SK-N-SH (cell line): ENCODE data around the gene FLRT2. TPM values are rescaled to one million over a fixed set of nuclear protein-coding genes. Genes with fewer than 3 reads are reported as not detected.

Experiments used
- CTCF ChIA-PET: fragments of 300-600, 350-600 bp; formaldehyde crosslinking; extraction: SDS; loops from one replicate; lab custom pipeline; 2021; lab: Yijun Ruan, JAX
- POLR2A ChIA-PET: fragments of 350-600 bp; sonication (Branson Sonifier 250); formaldehyde crosslinking; extraction: SDS; loops from one replicate; lab custom pipeline; 2020; ENCODE audit warnings: antibody characterized with exemption, inconsistent platforms; lab: Yijun Ruan, JAX
- DNase-seq: peaks from one replicate; pipeline ENCODE4 v3.0.0; 2012
- H2AFZ ChIP-seq: fragments of 200-600 bp; sonication (generic); 2 replicates; pipeline ENCODE4 v1.8.1; 2016; ENCODE audit warnings: antibody characterized with exemption, mild to moderate bottlenecking, low read depth
- H3F3A ChIP-seq: fragments of 200-600 bp; sonication (generic); replicated peaks from 2 replicates; pipeline ENCODE3; 2016; ENCODE audit warnings: antibody characterized with exemption, mild to moderate bottlenecking; ENCODE audit not compliant: insufficient read depth
- H3K27ac ChIP-seq, 2 experiments: fragments of 200-500 bp in 1 of 2; fragments of 200-600 bp in 1 of 2; sonication (Bioruptor generic) in 1 of 2; sonication (generic), shearing (Covaris generic) in 1 of 2; 2 replicates each; pipeline versions ENCODE4 v1.5.1 to v1.6.1; 2014 to 2016; ENCODE audit warnings: low read depth in 2 of 2, inconsistent platforms in 1 of 2, low read length in 1 of 2, mild to moderate bottlenecking in 1 of 2, mixed read lengths in 1 of 2
- H3K27me3 ChIP-seq: fragments of 200-600 bp; sonication (generic), shearing (Covaris generic); 2 replicates; pipeline ENCODE4 v1.6.1; 2016; ENCODE audit warnings: mixed run types; ENCODE audit not compliant: insufficient read depth
- H3K36me3 ChIP-seq, 2 experiments: fragments of 200-500 bp in 1 of 2; fragments of 200-600 bp in 1 of 2; sonication (Bioruptor generic) in 1 of 2; sonication (generic) in 1 of 2; replicated peaks in 1 of 2; 2 replicates each; pipeline versions ENCODE3 to v1.5.1; 2014 to 2016; ENCODE audit warnings: low read length in 1 of 2, mild to moderate bottlenecking in 1 of 2; ENCODE audit not compliant: insufficient read depth in 2 of 2, control insufficient read depth in 1 of 2
- H3K4me1 ChIP-seq, 2 experiments: fragments of 200-500 bp in 1 of 2; fragments of 200-600 bp in 1 of 2; sonication (Bioruptor generic) in 1 of 2; sonication (generic), shearing (Covaris generic) in 1 of 2; 2 replicates each; pipeline versions ENCODE4 v1.5.1 to v1.6.1; 2014 to 2016; ENCODE audit warnings: low read depth in 1 of 2, low read length in 1 of 2, mixed run types in 1 of 2; ENCODE audit not compliant: insufficient read depth in 2 of 2, control insufficient read depth in 1 of 2
- H3K4me2 ChIP-seq: fragments of 200-600 bp; sonication (generic), shearing (Covaris generic); 2 replicates; pipeline ENCODE4 v1.6.1; 2017; ENCODE audit warnings: mixed run types
- H3K4me3 ChIP-seq, 2 experiments: fragments of 200-500 bp in 1 of 2; fragments of 200-600 bp in 1 of 2; sonication (Bioruptor generic) in 1 of 2; sonication (generic), shearing (Covaris generic) in 1 of 2; 2 replicates each; pipeline versions ENCODE4 v1.5.1 to v1.8.1; 2014 to 2016; ENCODE audit warnings: low read depth in 2 of 2, inconsistent platforms in 1 of 2, low read length in 1 of 2, mild to moderate bottlenecking in 1 of 2, mixed read lengths in 1 of 2, moderate library complexity in 1 of 2
- H3K79me2 ChIP-seq: fragments of 200-600 bp; sonication (generic); 2 replicates; pipeline ENCODE4 v1.8.1; 2017; ENCODE audit warnings: mild to moderate bottlenecking; ENCODE audit not compliant: insufficient read depth
- H3K9ac ChIP-seq: fragments of 200-600 bp; sonication (generic); 2 replicates; pipeline ENCODE4 v1.6.1; 2017; ENCODE audit warnings: mixed run types
- H3K9me2 ChIP-seq: fragments of 200-600 bp; sonication (generic); 2 replicates; pipeline ENCODE4 v1.6.1; 2017; ENCODE audit warnings: mixed run types
- H3K9me3 ChIP-seq: fragments of 200-600 bp; sonication (generic); 2 replicates; pipeline ENCODE4 v1.6.1; 2017; ENCODE audit warnings: mixed run types, mild to moderate bottlenecking, moderate library complexity
- H4K20me1 ChIP-seq: fragments of 200-600 bp; sonication (generic); 2 replicates; pipeline ENCODE4 v1.6.1; 2017; ENCODE audit warnings: mild to moderate bottlenecking, mixed run types; ENCODE audit not compliant: insufficient read depth
- CHD2 ChIP-seq: fragments of 150-350 bp; IDR thresholded peaks from 2 replicates; pipeline ENCODE4 v1.6.1; 2018; ENCODE audit warnings: low read length; ENCODE audit not compliant: partially characterized antibody
- CTCF ChIP-seq: fragments of 200-600 bp; sonication (generic); IDR thresholded peaks from 2 replicates; pipeline ENCODE4 v1.6.1; 2017; ENCODE audit warnings: antibody characterized with exemption, mild to moderate bottlenecking, moderate library complexity
- EP300 ChIP-seq, 2 experiments: IDR thresholded peaks; 2 replicates each; pipeline versions ENCODE4 v1.4.0 to v1.6.1; 2012; ENCODE audit warnings: borderline replicate concordance in 1 of 2, low read depth in 1 of 2, low read length in 1 of 2
- FOXJ3 ChIP-seq: sonication (generic); formaldehyde crosslinking; IDR thresholded peaks from 2 replicates; pipeline ENCODE4 v1.5.1; 2020; ENCODE audit warnings: mild to moderate bottlenecking, missing genetic modification reagents
- FOXM1 ChIP-seq: IDR thresholded peaks from 2 replicates; pipeline ENCODE4 v1.4.0; 2012; ENCODE audit warnings: low read depth, mild to moderate bottlenecking
- GATA2 ChIP-seq: sonication (generic); formaldehyde crosslinking; IDR thresholded peaks from 2 replicates; pipeline ENCODE4 v1.5.0; 2020; ENCODE audit warnings: mild to moderate bottlenecking, missing genetic modification reagents
- JUND ChIP-seq: IDR thresholded peaks from 2 replicates; pipeline ENCODE4 v1.4.0; 2012
- MEF2A ChIP-seq: IDR thresholded peaks from 2 replicates; pipeline ENCODE4 v1.4.0; 2012; ENCODE audit warnings: low read depth, borderline replicate concordance
- MXI1 ChIP-seq: IDR thresholded peaks from 2 replicates; pipeline ENCODE4 v1.6.1; 2012; ENCODE audit warnings: mild to moderate bottlenecking, low read depth, low read length, improper control_type of control experiment
- NFIC ChIP-seq: IDR thresholded peaks from 2 replicates; pipeline ENCODE4 v1.4.0; 2012; ENCODE audit warnings: borderline replicate concordance
- PBX3 ChIP-seq: IDR thresholded peaks from 2 replicates; pipeline ENCODE4; 2012
- POLR2AphosphoS5 ChIP-seq: IDR thresholded peaks from 2 replicates; pipeline ENCODE4 v1.6.1; 2012; ENCODE audit warnings: low read depth, low read length
- RFX5 ChIP-seq: IDR thresholded peaks from 2 replicates; pipeline ENCODE4 v1.6.1; 2012; ENCODE audit warnings: mild to moderate bottlenecking, improper control_type of control experiment, low read length
- RXRA ChIP-seq: IDR thresholded peaks from 2 replicates; pipeline ENCODE4 v1.4.0; 2012; ENCODE audit warnings: low read depth, mild to moderate bottlenecking, borderline replicate concordance
- SMC3 ChIP-seq: IDR thresholded peaks from 2 replicates; pipeline ENCODE4 v1.6.1; 2012; ENCODE audit warnings: low read depth, low read length, improper control_type of control experiment
- TAF1 ChIP-seq: IDR thresholded peaks from 2 replicates; pipeline ENCODE4 v1.6.1; 2012; ENCODE audit warnings: low read depth, mild to moderate bottlenecking, low read length, moderate library complexity, borderline replicate concordance
- TCF12 ChIP-seq: IDR thresholded peaks from 2 replicates; pipeline ENCODE4 v1.4.0; 2012
- TEAD4 ChIP-seq: IDR thresholded peaks from 2 replicates; pipeline ENCODE4 v1.4.0; 2012; ENCODE audit warnings: mild to moderate bottlenecking, borderline replicate concordance; ENCODE audit not compliant: insufficient read depth
- USF2 ChIP-seq: fragments of 150-350 bp; IDR thresholded peaks from 2 replicates; pipeline ENCODE4 v1.6.1; 2017; ENCODE audit warnings: antibody characterized with exemption, low read length, low read depth, borderline replicate concordance
- YY1 ChIP-seq: IDR thresholded peaks from 2 replicates; pipeline ENCODE4 v1.4.0; 2012; ENCODE audit warnings: low read depth, mild to moderate bottlenecking
- ZBTB33 ChIP-seq: IDR thresholded peaks from 2 replicates; pipeline ENCODE4 v1.4.0; 2012; ENCODE audit warnings: low read depth, borderline replicate concordance
- WGBS: methylation state at CpG from one replicate; pipeline ENCODE4 v1.1.6; 2017; ENCODE audit warnings: low lambda C conversion rate; 5-methylcytosine and 5-hydroxymethylcytosine counted together
- polyA plus RNA-seq, 3 experiments: library from polyadenylated mRNA; depleted of rRNA; stranded (reverse); fragments of >200 nt; gene quantifications; 2 replicates each; pipeline ENCODE4 v1.2.3, GENCODE V29; 2012

FLRT2 gene
- polyA plus RNA-seq, 1 of the 3 experiments (the other 2 are of a cell fraction) = 10.8 TPM

GRCh38 chr14:85687456-85687855 is 157.5 kb downstream of the FLRT2 start (continued):
- TF ChIP-seq PBX3 (no peak), FOXM1 (no peak)

- TF ChIP-seq GATA2 (CRISPR knock-in tag) (no peak), MEF2A (no peak)
- Histone ChIP-seq H3K36me3 (no peaks in the 10 kb centered on the region), H2AFZ (no peak overlapping the region), H3K27me3 (no peaks in the 10 kb centered on the region), H3K9me2 (no peaks in the 10 kb centered on the region), H3K4me1 (no peaks in the 10 kb centered on the region), H3K9ac (no peak overlapping the region), H3K9me3 (no peaks in the 10 kb centered on the region), H4K20me1 (no peaks in the 10 kb centered on the region), H3K79me2 (no peaks in the 10 kb centered on the region), H3K4me3 (no peak overlapping the region), H3F3A (no peaks in the 10 kb centered on the region), H3K4me2 (no peak overlapping the region), H3K27ac (no peak overlapping the region)
- WGBS = 62% methylated on average over 1 of the region's 1 CpG
- DNase-seq = no peak
- ChIA-PET POLR2A (no interaction called here), CTCF (no interaction called here)
Measured at GRCh38 chr14:85688006-85688405, 158.1 kb downstream of the FLRT2 start.

- H4K20me1 ChIP-seq = no peaks in the 10 kb centered on the region
- no peaks in the 10 kb centered on the region for H3K27me3 ChIP-seq
- H3K27ac ChIP-seq = no peak overlapping the region
Measured at GRCh38 chr14:85695300-85695699, 165.4 kb downstream of the FLRT2 start.

More at GRCh38 chr14:85695300-85695699, 165.4 kb downstream of the FLRT2 start:
- H3F3A ChIP-seq = no peaks in the 10 kb centered on the region
- no peak overlapping the region for H3K9ac ChIP-seq
- no peaks in the 10 kb centered on the region for H3K4me1 ChIP-seq
- TF ChIP-seq ZBTB33 = no peak
- no peak for TF ChIP-seq MXI1
- TF ChIP-seq TAF1 = no peak
- no peak for TF ChIP-seq USF2
- no peak for TF ChIP-seq TEAD4
- no peak for TF ChIP-seq MEF2A
- TF ChIP-seq RFX5 = no peak
- TF ChIP-seq CTCF = no peak
- TF ChIP-seq CHD2 = no peak
- no peak for TF ChIP-seq RXRA
- no peak for TF ChIP-seq YY1
- TF ChIP-seq TCF12 = no peak
- no peak for TF ChIP-seq EP300 (IDR thresholded peaks at IDR 0.05; ENCODE audit: borderline replicate concordance in 1 of 2, low read depth in 1 of 2, low read length in 1 of 2)
- TF ChIP-seq POLR2AphosphoS5 = no peak
- TF ChIP-seq NFIC = no peak
- TF ChIP-seq JUND = no peak
- TF ChIP-seq FOXJ3 (CRISPR knock-in tag) = no peak
- TF ChIP-seq SMC3 = no peak
- no peak for TF ChIP-seq FOXM1
- H3K4me2 ChIP-seq = no peak overlapping the region
- no peak for DNase-seq
- no peaks in the 10 kb centered on the region for H3K36me3 ChIP-seq
- ChIA-PET POLR2A (no interaction called here), CTCF (interaction anchor here (1.4 kb wide), 1 partner anchor 17 kb away, joined by 4 read pairs; no protein-coding TSS in a partner anchor)
- no peaks in the 10 kb centered on the region for H3K9me3 ChIP-seq
- H3K79me2 ChIP-seq = no peaks in the 10 kb centered on the region
- 0% methylated on average over 2 of the region's 2 CpGs for WGBS
- H3K4me3 ChIP-seq = no peak overlapping the region
- no peak overlapping the region for H2AFZ ChIP-seq
- no peaks in the 10 kb centered on the region for H3K9me2 ChIP-seq
